Effector CD8-positive, alpha-beta T cell (primary cell): ENCODE results near the gene FRMD7.

Experiments used
- DNase-seq: peaks from one replicate; lab custom pipeline; 2025; lab: John Stamatoyannopoulos, UW

The FRMD7 gene

GRCh38 chrX:132033166-132033565, 94.7 kb downstream of the FRMD7 start:
- DNase-seq, result no peak

GRCh38 chrX:132031867-132032266, 96.0 kb downstream of the FRMD7 start:
- DNase-seq, result no peak

GRCh38 chrX:132030264-132030663, 97.6 kb downstream of the FRMD7 start:
- no peak for DNase-seq
